Neuron (in vitro differentiated cells): ENCODE data around the gene SMARCC2.
"Not testable (repeated sequence)": the region's sequence is repeated elsewhere in the genome, so short reads cannot be mapped to it uniquely, and the experiment has no call there.

Source experiments
- H2AFZ ChIP-seq: one replicate; pipeline ENCODE4 v1.6.1; 2013; ENCODE audit warnings: low read depth, mild to moderate bottlenecking, inconsistent platforms, low read length, moderate library complexity
- H3K27me3 ChIP-seq: one replicate; pipeline ENCODE4 v1.6.1; 2013; ENCODE audit warnings: low read length; ENCODE audit not compliant: insufficient read depth
- H3K36me3 ChIP-seq: one replicate; pipeline ENCODE4 v1.6.1; 2013; ENCODE audit warnings: low read length; ENCODE audit not compliant: insufficient read depth
- H3K4me1 ChIP-seq: one replicate; pipeline ENCODE4 v1.6.1; 2013; ENCODE audit warnings: low read length; ENCODE audit not compliant: insufficient read depth
- H3K4me3 ChIP-seq: 2 replicates; pipeline ENCODE4 v1.5.1; 2013; ENCODE audit warnings: mild to moderate bottlenecking, low read length, moderate library complexity
- H3K9me3 ChIP-seq: one replicate; pipeline ENCODE4 v1.6.1; 2013; ENCODE audit warnings: low read length

The SMARCC2 gene

DNA sequence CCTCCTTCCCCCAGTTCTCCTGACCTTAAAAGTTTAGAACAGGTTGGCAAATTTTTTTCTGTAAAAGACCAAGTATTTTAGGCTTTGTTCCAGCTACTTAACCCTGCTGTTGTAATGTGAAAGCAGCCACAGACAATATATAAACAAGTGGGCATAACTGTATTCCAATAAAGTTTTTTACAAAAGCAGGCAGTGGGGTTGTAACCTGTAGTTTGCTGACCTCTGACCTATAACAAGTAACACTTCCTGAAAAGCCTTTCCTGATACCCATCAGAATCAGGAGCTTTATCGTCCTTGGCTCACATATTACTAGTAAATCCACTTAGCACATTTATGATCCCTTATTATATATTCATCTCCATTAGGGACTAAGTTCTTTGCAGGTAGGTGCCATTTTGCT, 13.1 kb upstream of the SMARCC2 start:
- H3K9me3 ChIP-seq: no peaks in the 10 kb centered on the region
- H2AFZ ChIP-seq: no peak overlapping the region
- H3K27me3 ChIP-seq: no peaks in the 10 kb centered on the region
- H3K4me3 ChIP-seq: no peak overlapping the region
- peaks cover 25% of the 10 kb centered on the region for H3K36me3 ChIP-seq
- H3K4me1 ChIP-seq: no peaks in the 10 kb centered on the region

DNA sequence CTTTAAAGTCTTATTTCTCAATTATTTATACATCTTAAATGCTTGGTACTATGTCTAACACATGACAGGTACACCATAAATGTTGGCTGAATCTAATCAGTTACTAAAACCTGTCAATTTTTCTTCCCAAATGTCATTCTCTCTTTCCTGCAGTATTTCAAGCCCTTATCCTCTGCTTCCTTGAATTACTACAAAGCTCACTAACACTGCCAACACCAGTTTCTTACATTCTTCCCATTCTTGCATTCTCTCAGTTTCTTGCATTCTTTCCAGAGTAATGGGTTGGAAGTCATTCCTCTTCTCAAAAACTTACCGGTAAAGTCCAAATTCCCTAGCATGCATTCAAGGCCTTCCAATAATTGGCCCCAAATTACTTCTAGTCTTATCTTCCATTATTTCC, 9.6 kb upstream of the SMARCC2 start:
- H3K36me3 ChIP-seq: no peaks in the 10 kb centered on the region
- no peaks in the 10 kb centered on the region for H3K9me3 ChIP-seq
- H2AFZ ChIP-seq: no peak overlapping the region
- H3K4me1 ChIP-seq: no peaks in the 10 kb centered on the region
- no peak overlapping the region for H3K4me3 ChIP-seq
- H3K27me3 ChIP-seq: no peaks in the 10 kb centered on the region

DNA sequence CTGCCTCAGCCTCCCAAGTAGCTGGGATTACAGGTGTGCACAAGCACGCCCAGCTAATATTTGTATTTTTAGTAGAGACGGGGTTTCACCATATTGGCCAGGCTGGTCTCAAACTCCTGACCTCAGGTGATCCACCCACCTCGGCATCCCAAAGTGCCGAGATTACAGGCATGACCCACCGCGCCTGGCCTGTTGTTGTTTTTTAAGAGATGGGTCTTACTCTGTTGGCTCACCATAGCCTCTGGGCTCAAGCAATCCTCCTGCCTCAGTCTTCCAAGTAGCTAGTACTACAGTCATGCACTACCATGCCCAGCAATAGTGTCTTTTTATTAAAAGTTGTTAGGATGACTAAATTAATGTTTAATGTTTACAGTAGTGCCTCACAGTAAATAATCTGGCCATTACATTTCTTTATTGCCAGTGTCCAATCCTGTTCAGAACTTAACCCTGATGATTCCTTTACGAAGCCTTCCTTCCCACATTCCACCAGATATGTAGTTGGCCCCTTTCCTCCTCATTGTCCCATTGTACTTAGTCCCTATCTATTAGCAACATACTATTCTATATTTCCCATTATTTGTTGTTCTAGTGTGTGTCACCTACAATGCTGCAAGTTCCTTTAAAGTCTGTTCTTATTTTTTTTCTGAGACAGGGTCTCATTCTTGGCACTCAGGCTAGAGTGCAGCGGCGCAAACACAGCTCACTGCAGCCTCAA, 8.8 kb upstream of the SMARCC2 start:
- Histone ChIP-seq H3K9me3 (no peaks in the 10 kb centered on the region), H3K36me3 (no peaks in the 10 kb centered on the region), H3K4me1 (no peaks in the 10 kb centered on the region), H3K4me3 (no peak overlapping the region), H2AFZ (no peak overlapping the region), H3K27me3 (no peaks in the 10 kb centered on the region)

DNA sequence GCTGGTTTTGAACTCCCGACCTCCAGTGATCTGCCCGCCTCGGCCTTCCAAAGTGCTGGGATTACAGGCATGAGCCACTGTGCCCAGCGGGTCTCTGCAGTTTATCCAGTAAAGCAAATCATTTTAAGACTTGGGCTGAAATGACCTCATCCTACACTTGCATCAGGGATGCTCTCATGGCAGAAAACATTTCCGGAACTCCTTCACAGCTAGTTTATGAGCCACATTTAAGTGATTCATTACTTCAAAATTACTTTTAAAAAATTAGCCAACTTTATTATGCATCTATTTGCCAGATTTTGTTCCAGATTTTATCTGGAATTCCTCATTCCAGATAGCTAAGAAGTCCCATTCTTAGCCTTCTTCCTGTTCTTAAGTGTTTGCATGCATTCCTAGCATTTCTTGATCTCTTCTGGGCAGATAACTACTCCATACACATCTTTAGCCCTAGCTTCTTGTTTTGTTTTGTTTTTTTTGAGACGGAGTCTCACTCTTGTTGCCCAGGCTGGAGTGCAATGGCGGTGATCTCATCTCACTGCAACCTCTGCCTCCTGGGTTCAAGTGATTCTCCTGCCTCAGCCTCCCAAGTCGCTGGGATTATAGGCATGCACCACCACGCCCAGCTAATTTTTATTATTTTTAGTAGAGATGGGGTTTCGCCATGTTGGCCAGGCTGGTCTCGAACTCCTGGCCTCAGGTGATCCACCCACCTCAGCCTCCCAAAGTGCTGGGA, 7.7 kb upstream of the SMARCC2 start:
- not testable (repeated sequence) for H3K9me3 ChIP-seq, H2AFZ ChIP-seq, H3K27me3 ChIP-seq, H3K36me3 ChIP-seq, H3K4me1 ChIP-seq, H3K4me3 ChIP-seq

DNA sequence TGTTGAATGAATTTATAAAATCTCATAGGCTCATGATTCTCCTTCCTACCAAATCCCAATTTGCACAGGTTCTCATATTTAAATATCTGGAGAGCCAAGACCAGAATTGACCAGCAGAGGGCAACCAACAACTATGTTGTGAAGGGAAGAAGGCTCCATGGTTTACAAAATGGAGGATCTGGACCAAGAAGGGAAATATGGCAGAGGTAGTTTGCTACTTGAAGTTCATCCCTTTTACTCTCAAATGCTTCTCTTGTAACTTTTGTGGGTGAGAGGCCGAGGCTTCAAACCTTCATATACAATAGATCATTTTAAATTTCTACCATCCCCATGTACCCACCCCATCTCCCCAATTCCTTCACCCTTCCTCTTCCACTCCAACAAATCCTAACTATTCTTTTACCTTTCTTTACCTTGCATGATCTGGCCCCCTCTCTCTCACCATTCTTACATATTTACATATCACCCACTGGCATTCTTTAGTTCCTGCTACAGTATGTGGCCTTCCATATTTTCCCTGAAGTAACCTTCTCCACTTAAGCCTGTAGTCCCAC, 3.8 kb upstream of the SMARCC2 start:
- peak overlapping the region; percentile 8 for H3K4me3 ChIP-seq
- H2AFZ ChIP-seq: peak overlapping the region; percentile 96
- peaks cover 5% of the 10 kb centered on the region for H3K4me1 ChIP-seq
- no peaks in the 10 kb centered on the region for H3K27me3 ChIP-seq
- no peaks in the 10 kb centered on the region for H3K9me3 ChIP-seq
- no peaks in the 10 kb centered on the region for H3K36me3 ChIP-seq

DNA sequence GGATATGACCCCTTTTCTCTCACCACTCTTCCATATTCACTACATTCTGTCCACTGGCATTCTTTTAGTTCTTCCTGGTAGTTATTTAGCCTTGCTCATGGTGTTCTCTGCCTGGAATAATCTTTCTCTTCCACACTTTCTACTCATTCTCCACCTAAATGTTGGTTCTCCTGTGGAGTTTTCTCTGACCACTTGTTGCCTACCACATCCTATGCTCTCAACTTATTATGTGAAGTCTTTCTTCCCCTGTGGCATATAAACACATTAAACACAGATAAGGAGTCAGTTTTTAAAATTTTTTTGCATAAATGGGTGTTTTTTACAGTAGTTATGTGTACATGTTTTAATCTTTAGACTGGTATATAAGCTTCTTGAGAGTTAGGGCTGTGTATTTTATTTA, 3.3 kb upstream of the SMARCC2 start:
- peak overlapping the region; percentile 96 for H2AFZ ChIP-seq
- peaks cover 11% of the 10 kb centered on the region for H3K4me1 ChIP-seq
- H3K4me3 ChIP-seq: no peak overlapping the region
- no peaks in the 10 kb centered on the region for H3K36me3 ChIP-seq
- no peaks in the 10 kb centered on the region for H3K9me3 ChIP-seq
- H3K27me3 ChIP-seq: no peaks in the 10 kb centered on the region

DNA sequence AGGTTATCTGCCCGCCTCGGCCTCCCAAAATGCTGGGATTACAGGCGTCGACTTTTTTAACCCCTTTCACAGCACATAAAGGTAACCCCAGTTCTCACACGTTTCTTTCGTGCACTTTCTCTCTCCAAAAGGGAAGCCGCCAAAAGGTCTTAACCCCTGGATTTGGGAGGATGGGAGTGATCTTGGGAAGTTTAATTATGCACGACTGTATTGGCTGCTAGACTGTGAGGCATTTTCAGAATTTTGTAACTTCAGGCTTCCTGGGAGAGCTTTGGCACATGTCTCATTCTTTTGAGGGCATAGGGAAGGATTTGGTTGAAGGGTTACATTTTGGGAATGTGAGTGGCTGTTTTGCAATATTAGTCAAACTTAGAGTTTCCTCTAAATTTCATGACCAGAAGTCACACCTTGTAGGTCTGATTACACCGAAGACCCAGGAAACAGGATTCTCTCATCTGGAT, 1.4 kb upstream of the SMARCC2 start:
- no peaks in the 10 kb centered on the region for H3K27me3 ChIP-seq
- peaks cover 17% of the 10 kb centered on the region for H3K4me1 ChIP-seq
- H3K36me3 ChIP-seq: peaks cover 10% of the 10 kb centered on the region
- H2AFZ ChIP-seq: no peak overlapping the region
- H3K9me3 ChIP-seq: no peaks in the 10 kb centered on the region
- peak overlapping the region; percentile 91 for H3K4me3 ChIP-seq

DNA sequence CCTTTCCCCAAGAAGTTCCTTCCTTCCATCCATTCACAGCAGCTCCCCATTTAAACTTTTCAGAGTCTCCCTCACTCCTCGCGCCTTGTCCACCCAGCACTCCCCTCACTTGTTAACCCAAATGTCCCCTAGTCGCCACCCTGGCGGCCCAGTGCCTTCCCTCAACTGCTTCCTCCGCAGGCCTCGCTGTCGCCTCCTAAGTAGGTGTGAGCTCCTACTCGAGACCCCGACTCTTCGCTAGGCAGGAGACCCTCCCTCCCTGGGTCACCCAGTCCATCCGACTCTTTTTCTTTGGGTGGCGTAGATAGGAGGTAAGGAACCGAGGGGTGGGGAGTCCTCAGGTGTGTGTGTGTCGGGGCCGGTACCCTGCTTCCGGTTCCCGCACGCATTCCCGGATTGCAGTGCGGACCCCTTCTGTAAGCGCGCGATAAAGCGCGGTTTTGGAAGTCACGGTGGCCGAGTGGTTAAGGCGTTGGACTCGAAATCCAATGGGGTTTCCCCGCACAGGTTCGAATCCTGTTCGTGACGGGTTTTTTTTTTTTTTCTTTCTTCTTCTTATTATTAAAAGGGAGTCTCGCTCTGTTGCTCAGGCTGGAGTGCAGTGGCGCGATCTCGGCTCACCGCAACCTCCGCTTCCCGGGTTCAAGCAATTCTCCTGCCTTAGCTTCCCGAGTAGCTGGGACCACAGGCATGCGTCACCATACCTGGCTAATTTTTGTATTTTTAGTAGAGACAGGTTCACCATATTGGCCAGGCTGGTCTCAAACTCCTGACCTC, 823 bp upstream of the SMARCC2 start:
- Histone ChIP-seq H3K4me1 (peaks cover 17% of the 10 kb centered on the region), H3K9me3 (no peaks in the 10 kb centered on the region), H3K4me3 (peak overlapping the region; percentile 91), H2AFZ (peak overlapping the region; percentile 100), H3K27me3 (no peaks in the 10 kb centered on the region), H3K36me3 (peaks cover 14% of the 10 kb centered on the region)

DNA sequence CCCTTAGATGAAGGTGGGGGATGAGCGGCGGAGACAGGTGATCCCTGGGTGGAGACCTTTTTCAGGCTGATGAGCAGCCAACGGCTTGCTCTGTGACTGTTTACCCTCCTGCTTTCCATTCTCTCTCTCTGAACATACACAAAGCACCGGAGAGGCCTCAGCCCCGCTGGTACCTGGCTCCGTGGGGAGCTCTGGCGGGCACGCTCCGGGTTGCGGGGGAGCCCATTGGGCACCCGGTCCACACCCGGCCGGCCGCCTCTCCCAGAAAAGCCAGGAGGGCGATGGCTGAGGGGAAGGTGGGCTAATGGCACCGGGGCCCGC, 545 bp downstream of the SMARCC2 start:
- Histone ChIP-seq H2AFZ (peak overlapping the region; percentile 0), H3K4me3 (peak overlapping the region; percentile 62)

DNA sequence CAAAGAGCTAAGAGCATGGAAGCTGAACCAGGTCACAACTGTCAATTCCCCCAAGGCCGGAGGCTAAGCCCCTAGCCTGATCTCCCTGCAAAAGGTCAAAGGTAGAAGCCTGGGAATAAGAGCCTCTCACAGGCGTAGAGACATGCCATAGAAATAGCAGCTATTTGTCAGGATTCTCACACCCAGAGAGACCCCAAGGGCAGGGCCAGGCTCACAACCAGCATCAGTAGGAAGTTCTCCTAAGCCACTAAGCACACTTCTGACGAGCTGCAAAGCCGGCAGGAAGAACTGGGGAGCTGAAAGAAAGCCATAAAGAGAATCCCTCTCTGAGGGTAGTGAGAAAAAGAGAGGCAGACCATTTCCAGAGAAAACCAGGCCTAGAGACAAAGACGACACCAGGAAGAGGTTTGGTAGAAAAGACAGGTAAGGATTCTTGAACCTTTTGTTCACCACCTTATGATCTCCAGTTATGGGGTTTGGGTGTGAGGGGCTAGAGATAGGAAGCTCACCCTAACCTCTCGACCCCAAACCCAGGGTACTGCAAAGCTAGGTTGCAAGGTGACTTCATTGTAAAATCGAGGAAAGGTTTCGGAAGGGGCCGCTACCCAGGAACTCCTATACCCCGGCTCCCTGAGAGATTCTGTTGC, 1.0 kb downstream of the SMARCC2 start:
- no peaks in the 10 kb centered on the region for H3K27me3 ChIP-seq
- peaks cover 32% of the 10 kb centered on the region for H3K36me3 ChIP-seq
- H3K4me3 ChIP-seq: peak overlapping the region; percentile 62
- peaks cover 17% of the 10 kb centered on the region for H3K4me1 ChIP-seq
- H2AFZ ChIP-seq: peak overlapping the region; percentile 0
- H3K9me3 ChIP-seq: no peaks in the 10 kb centered on the region

More for the DNA sequence above, 545 bp downstream of the SMARCC2 start:
- peaks cover 28% of the 10 kb centered on the region for H3K36me3 ChIP-seq
- H3K4me1 ChIP-seq: peaks cover 17% of the 10 kb centered on the region
- no peaks in the 10 kb centered on the region for H3K27me3 ChIP-seq
- no peaks in the 10 kb centered on the region for H3K9me3 ChIP-seq

DNA sequence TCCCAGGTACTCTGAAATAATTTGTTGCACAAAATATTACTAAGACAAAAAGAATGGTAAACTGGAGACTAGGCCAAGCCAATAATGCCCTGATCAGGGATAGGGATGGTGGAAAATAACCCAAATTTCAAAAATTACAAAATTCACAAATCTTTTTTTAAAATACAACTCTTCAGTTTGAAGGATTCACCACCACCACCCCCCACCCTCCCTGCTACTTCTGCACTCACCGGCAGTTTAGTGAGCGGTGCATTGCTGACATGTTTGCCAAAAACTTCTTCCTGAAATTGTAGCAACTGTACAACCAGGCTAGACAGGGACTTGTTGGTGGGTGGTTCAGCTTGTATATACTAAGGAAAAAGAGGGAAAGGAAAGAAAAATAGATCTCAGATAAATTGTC, 2.3 kb downstream of the SMARCC2 start:
- peaks cover 17% of the 10 kb centered on the region for H3K4me1 ChIP-seq
- H3K4me3 ChIP-seq: no peak overlapping the region
- no peak overlapping the region for H2AFZ ChIP-seq
- no peaks in the 10 kb centered on the region for H3K27me3 ChIP-seq
- H3K9me3 ChIP-seq: no peaks in the 10 kb centered on the region
- peaks cover 43% of the 10 kb centered on the region for H3K36me3 ChIP-seq

DNA sequence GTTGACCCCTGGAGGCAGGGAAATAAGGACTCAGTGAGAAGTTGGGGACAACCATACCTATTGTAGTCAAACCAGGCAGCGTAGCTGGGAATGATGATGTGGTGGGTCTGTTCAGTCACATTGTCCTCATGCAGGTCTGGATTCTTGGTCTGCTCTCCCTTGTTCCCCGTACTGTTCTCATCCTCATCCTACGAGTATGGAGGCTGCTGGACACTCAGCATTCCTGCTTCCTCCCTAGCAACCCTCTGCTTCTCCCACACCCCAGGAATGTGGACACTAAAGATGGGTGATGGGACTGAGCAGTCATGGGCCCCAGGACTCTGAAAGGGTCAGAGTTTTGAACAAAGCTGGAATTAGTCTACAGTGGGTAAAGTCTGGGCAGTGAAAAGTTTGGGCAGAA, 10.9 kb downstream of the SMARCC2 start:
- peaks cover 4% of the 10 kb centered on the region for H3K9me3 ChIP-seq
- no peak overlapping the region for H2AFZ ChIP-seq
- H3K4me3 ChIP-seq: no peak overlapping the region
- peaks cover 67% of the 10 kb centered on the region for H3K36me3 ChIP-seq
- H3K27me3 ChIP-seq: no peaks in the 10 kb centered on the region
- H3K4me1 ChIP-seq: peaks cover 5% of the 10 kb centered on the region
